BE2C (cell line): ENCODE measurements around the gene MEF2C.

ENCODE experiments used
- DNase-seq: peaks from one replicate; pipeline ENCODE4 v3.0.0-alpha.2; 2020
- H3K27me3 ChIP-seq: fragments of 250-450 bp; sonication (Bioruptor Pico); 2 replicates; pipeline ENCODE4 v1.5.1; 2020; ENCODE audit warnings: mild to moderate bottlenecking
- H3K36me3 ChIP-seq: fragments of 250-450 bp; sonication (Bioruptor Pico); 2 replicates; pipeline ENCODE4 v1.5.1; 2020; ENCODE audit warnings: mild to moderate bottlenecking
- H3K4me1 ChIP-seq: fragments of 250-450 bp; sonication (Bioruptor Pico); 2 replicates; pipeline ENCODE4 v1.5.1; 2020
- H3K4me3 ChIP-seq: 2 replicates; pipeline ENCODE4 v1.5.1; 2011; ENCODE audit warnings: low read depth, low read length
- H3K9me3 ChIP-seq: fragments of 250-450 bp; sonication (Bioruptor Pico); 2 replicates; pipeline ENCODE4 v1.5.1; 2020
- CTCF ChIP-seq: IDR thresholded peaks from 2 replicates; pipeline ENCODE4 v1.5.1; 2012; ENCODE audit warnings: mild to moderate bottlenecking, low read depth, low read length

The MEF2C gene

GRCh38 chr5:88768411-88768810 lies 114.6 kb downstream of the MEF2C start:
- no peak for TF ChIP-seq CTCF
- H3K27me3 ChIP-seq = no peaks in the 10 kb centered on the region

GRCh38 chr5:88765798-88766197 lies 117.2 kb downstream of the MEF2C start:
- no peak for TF ChIP-seq CTCF
- Histone ChIP-seq H3K36me3 (no peaks in the 10 kb centered on the region), H3K4me1 (no peaks in the 10 kb centered on the region), H3K27me3 (peaks cover 12% of the 10 kb centered on the region), H3K4me3 (no peak overlapping the region), H3K9me3 (no peaks in the 10 kb centered on the region)
- no peak for DNase-seq

More at GRCh38 chr5:88768411-88768810, 114.6 kb downstream of the MEF2C start:
- no peaks in the 10 kb centered on the region for H3K36me3 ChIP-seq
- H3K4me3 ChIP-seq = no peak overlapping the region
- no peak for DNase-seq
- no peaks in the 10 kb centered on the region for H3K9me3 ChIP-seq
- H3K4me1 ChIP-seq = no peaks in the 10 kb centered on the region

- Histone ChIP-seq H3K36me3 (no peaks in the 10 kb centered on the region), H3K4me3 (no peak overlapping the region), H3K4me1 (no peaks in the 10 kb centered on the region), H3K27me3 (peaks cover 16% of the 10 kb centered on the region), H3K9me3 (no peaks in the 10 kb centered on the region)
- no peak for DNase-seq
- TF ChIP-seq CTCF = no peak
Observed at GRCh38 chr5:88765171-88765570, 117.8 kb downstream of the MEF2C start.

- H3K27me3 ChIP-seq = peaks cover 16% of the 10 kb centered on the region
- no peaks in the 10 kb centered on the region for H3K9me3 ChIP-seq
- H3K4me3 ChIP-seq = no peak overlapping the region
- no peaks in the 10 kb centered on the region for H3K36me3 ChIP-seq
- DNase-seq = no peak
- no peaks in the 10 kb centered on the region for H3K4me1 ChIP-seq
- no peak for TF ChIP-seq CTCF
Observed at GRCh38 chr5:88761939-88762338, 121.0 kb downstream of the MEF2C start.

GRCh38 chr5:88761269-88761850 lies 121.6 kb downstream of the MEF2C start:
- Histone ChIP-seq H3K4me1 (no peaks in the 10 kb centered on the region), H3K36me3 (no peaks in the 10 kb centered on the region), H3K4me3 (no peak overlapping the region), H3K9me3 (no peaks in the 10 kb centered on the region), H3K27me3 (peaks cover 16% of the 10 kb centered on the region)
- DNase-seq = no peak
- no peak for TF ChIP-seq CTCF

GRCh38 chr5:88760527-88760926 lies 122.5 kb downstream of the MEF2C start:
- no peaks in the 10 kb centered on the region for H3K4me1 ChIP-seq
- no peak for TF ChIP-seq CTCF
- peaks cover 16% of the 10 kb centered on the region for H3K27me3 ChIP-seq
- no peak for DNase-seq
- H3K4me3 ChIP-seq = no peak overlapping the region
- no peaks in the 10 kb centered on the region for H3K9me3 ChIP-seq
- H3K36me3 ChIP-seq = no peaks in the 10 kb centered on the region
